WTC11 (cell line): ENCODE results near the gene SPART. TPM values are rescaled to one million over a fixed set of nuclear protein-coding genes. Genes with fewer than 3 reads are reported as not detected.

Experiments
- ATAC-seq: fragments of 200-7000 bp; cut with Tn5 transposase; 2 replicates; pipeline ENCODE4 v1.10.0; 2021; ENCODE audit warnings: mild to moderate bottlenecking, moderate library complexity
- CTCF ChIA-PET: fragments of 300-600 bp; sonication (Branson Sonifier 250); formaldehyde crosslinking; loops from one replicate; lab custom pipeline; 2021; ENCODE audit warnings: antibody characterized with exemption; lab: Charles Lee
- POLR2A ChIA-PET: fragments of 350-600 bp; sonication (Branson Sonifier 250); formaldehyde crosslinking; loops from one replicate; lab custom pipeline; 2021; ENCODE audit warnings: antibody characterized with exemption; lab: Charles Lee
- DNase-seq: peaks from one replicate; pipeline ENCODE4 v3.0.0; 2021; ENCODE audit warnings: low spot score
- H3K27ac Mint-ChIP-seq: 2 replicates; pipeline ENCODE4 v1.8.0; 2021; ENCODE audit warnings: mixed read lengths
- H3K27me3 Mint-ChIP-seq: 2 replicates; pipeline ENCODE4 v1.8.0; 2021; ENCODE audit warnings: low read depth, mild to moderate bottlenecking, moderate library complexity, mixed read lengths
- H3K36me3 Mint-ChIP-seq: 2 replicates; pipeline ENCODE4 v1.8.0; 2021; ENCODE audit warnings: mixed read lengths
- H3K4me1 Mint-ChIP-seq: 2 replicates; pipeline ENCODE4 v1.8.0; 2022; ENCODE audit warnings: mixed read lengths
- H3K4me3 Mint-ChIP-seq: 2 replicates; pipeline ENCODE4 v1.8.0; 2021; ENCODE audit warnings: mild to moderate bottlenecking, moderate library complexity, mixed read lengths
- H3K9me3 Mint-ChIP-seq: 2 replicates; pipeline ENCODE4 v1.8.0; 2021; ENCODE audit warnings: mixed read lengths
- ELF4 ChIP-seq: sonication (generic); formaldehyde crosslinking; IDR thresholded peaks from 2 replicates; pipeline ENCODE4 v1.8.1; 2022; ENCODE audit warnings: low read depth, mild to moderate bottlenecking, moderate library complexity, missing genetic modification reagents
- EMX1 ChIP-seq: fragments of 250-450 bp; sonication (Bioruptor Pico); IDR thresholded peaks from 2 replicates; pipeline ENCODE4 v1.8.0; 2021; ENCODE audit warnings: mild to moderate bottlenecking
- FOXK1 ChIP-seq: sonication (generic); formaldehyde crosslinking; IDR thresholded peaks from 2 replicates; pipeline ENCODE4 v1.8.0; 2022; ENCODE audit warnings: mild to moderate bottlenecking, moderate library complexity, missing genetic modification reagents
- GRHL2 ChIP-seq: fragments of 250-450 bp; sonication (Bioruptor Pico); IDR thresholded peaks from 2 replicates; pipeline ENCODE4 v1.8.0; 2022; ENCODE audit warnings: mild to moderate bottlenecking, moderate library complexity; ENCODE audit not compliant: insufficient replicate concordance, severe bottlenecking
- MXD4 ChIP-seq: fragments of 250-450 bp; sonication (Bioruptor Pico); IDR thresholded peaks from 2 replicates; pipeline ENCODE4 v1.8.0; 2021; ENCODE audit warnings: mild to moderate bottlenecking, moderate library complexity, borderline replicate concordance
- SMAD4 ChIP-seq: sonication (generic); formaldehyde crosslinking; IDR thresholded peaks from 2 replicates; pipeline ENCODE4 v1.8.0; 2022; ENCODE audit warnings: mild to moderate bottlenecking, missing genetic modification reagents
- ZNF219 ChIP-seq: sonication (generic); formaldehyde crosslinking; IDR thresholded peaks from 2 replicates; pipeline ENCODE4 v1.8.0; 2023; ENCODE audit warnings: missing genetic modification reagents, mild to moderate bottlenecking, borderline replicate concordance
- ZNF671 ChIP-seq: fragments of 250-450 bp; sonication (Bioruptor Pico); IDR thresholded peaks from 2 replicates; pipeline ENCODE4 v1.8.0; 2021; ENCODE audit warnings: mild to moderate bottlenecking
- total RNA-seq: library from RNA; stranded (reverse); gene quantifications from 3 replicates; pipeline ENCODE4 v1.2.3, GENCODE V29; 2021
- TF ChIP-seq, protein P1 (sequence below): fragments of 250-450 bp; sonication (Bioruptor Pico); IDR thresholded peaks from 2 replicates; pipeline ENCODE4 v1.9.0; 2021; ENCODE audit warnings: moderate library complexity, mild to moderate bottlenecking, inconsistent platforms, borderline replicate concordance
- TF ChIP-seq, protein P2 (sequence below): sonication (generic); formaldehyde crosslinking; IDR thresholded peaks from 2 replicates; pipeline ENCODE4 v1.8.0; 2022; ENCODE audit warnings: mild to moderate bottlenecking, missing genetic modification reagents
- TF ChIP-seq, protein P3 (sequence below): sonication (generic); formaldehyde crosslinking; IDR thresholded peaks from 2 replicates; pipeline ENCODE4 v1.8.1; 2022; ENCODE audit warnings: low read depth, mild to moderate bottlenecking, moderate library complexity, missing genetic modification reagents, borderline replicate concordance
- TF ChIP-seq, protein P4 (sequence below): sonication (generic); formaldehyde crosslinking; IDR thresholded peaks from 2 replicates; pipeline ENCODE4 v1.8.1; 2023; ENCODE audit warnings: mild to moderate bottlenecking, missing genetic modification reagents, moderate library complexity
- TF ChIP-seq, protein P5 (sequence below): sonication (generic); formaldehyde crosslinking; IDR thresholded peaks from 2 replicates; pipeline ENCODE4 v1.8.1; 2023; ENCODE audit warnings: mild to moderate bottlenecking, missing genetic modification reagents, borderline replicate concordance
- TF ChIP-seq, protein P6 (sequence below): sonication (generic); formaldehyde crosslinking; IDR thresholded peaks from 2 replicates; pipeline ENCODE4 v1.8.1; 2022; ENCODE audit warnings: low read depth, missing genetic modification reagents, borderline replicate concordance

Gene SPART
- total RNA-seq, 1 experiment from 2014 or later = 95.7 TPM

DNA sequence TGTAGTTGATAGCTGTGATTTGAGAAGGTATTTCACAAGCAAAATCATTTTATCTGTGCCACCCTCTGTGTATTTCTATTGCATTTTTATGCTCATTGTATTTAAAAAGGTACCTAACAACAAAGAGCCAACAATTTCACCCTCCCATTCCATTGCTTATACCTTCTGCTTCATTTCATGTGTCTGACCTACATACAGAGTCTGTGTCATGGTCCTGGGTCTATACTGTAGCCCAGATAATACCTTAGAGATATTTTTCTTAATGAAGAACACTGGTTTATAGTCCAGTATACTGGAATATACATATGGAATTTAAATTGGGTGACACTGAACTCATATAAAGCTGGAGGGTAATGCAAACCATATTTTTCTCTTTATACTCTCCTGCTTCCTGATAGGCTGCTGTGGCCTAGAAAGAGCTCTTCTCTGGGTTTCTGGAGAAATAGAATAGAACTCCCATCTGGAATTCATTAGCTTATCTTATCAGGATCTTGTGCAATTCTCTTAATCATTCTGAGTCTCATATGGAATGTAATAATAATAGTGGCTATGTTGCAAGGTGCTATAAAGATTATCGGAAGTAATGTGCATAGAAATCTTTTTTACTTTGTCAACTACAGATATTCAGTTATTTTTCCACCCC, 31.8 kb upstream of the SPART start (continued):
- no peak for TF ChIP-seq ZNF219
- TF ChIP-seq, protein P1, sequence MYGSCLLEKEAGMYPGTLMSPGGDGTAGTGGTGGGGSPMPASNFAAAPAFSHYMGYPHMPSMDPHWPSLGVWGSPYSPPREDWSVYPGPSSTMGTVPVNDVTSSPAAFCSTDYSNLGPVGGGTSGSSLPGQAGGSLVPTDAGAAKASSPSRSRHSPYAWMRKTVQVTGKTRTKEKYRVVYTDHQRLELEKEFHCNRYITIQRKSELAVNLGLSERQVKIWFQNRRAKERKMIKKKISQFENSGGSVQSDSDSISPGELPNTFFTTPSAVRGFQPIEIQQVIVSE = no peak
- TF ChIP-seq, protein P2, sequence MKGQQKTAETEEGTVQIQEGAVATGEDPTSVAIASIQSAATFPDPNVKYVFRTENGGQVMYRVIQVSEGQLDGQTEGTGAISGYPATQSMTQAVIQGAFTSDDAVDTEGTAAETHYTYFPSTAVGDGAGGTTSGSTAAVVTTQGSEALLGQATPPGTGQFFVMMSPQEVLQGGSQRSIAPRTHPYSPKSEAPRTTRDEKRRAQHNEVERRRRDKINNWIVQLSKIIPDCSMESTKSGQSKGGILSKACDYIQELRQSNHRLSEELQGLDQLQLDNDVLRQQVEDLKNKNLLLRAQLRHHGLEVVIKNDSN (CRISPR knock-in tag) = no peak
- TF ChIP-seq MXD4 = no peak
- TF ChIP-seq, protein P3, sequence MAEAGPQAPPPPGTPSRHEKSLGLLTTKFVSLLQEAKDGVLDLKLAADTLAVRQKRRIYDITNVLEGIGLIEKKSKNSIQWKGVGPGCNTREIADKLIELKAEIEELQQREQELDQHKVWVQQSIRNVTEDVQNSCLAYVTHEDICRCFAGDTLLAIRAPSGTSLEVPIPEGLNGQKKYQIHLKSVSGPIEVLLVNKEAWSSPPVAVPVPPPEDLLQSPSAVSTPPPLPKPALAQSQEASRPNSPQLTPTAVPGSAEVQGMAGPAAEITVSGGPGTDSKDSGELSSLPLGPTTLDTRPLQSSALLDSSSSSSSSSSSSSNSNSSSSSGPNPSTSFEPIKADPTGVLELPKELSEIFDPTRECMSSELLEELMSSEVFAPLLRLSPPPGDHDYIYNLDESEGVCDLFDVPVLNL (CRISPR knock-in tag) = no peak
- TF ChIP-seq EMX1 (CRISPR knock-in tag) = no peak
- TF ChIP-seq, protein P4, sequence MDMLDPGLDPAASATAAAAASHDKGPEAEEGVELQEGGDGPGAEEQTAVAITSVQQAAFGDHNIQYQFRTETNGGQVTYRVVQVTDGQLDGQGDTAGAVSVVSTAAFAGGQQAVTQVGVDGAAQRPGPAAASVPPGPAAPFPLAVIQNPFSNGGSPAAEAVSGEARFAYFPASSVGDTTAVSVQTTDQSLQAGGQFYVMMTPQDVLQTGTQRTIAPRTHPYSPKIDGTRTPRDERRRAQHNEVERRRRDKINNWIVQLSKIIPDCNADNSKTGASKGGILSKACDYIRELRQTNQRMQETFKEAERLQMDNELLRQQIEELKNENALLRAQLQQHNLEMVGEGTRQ (CRISPR knock-in tag) = no peak
- TF ChIP-seq, protein P5, sequence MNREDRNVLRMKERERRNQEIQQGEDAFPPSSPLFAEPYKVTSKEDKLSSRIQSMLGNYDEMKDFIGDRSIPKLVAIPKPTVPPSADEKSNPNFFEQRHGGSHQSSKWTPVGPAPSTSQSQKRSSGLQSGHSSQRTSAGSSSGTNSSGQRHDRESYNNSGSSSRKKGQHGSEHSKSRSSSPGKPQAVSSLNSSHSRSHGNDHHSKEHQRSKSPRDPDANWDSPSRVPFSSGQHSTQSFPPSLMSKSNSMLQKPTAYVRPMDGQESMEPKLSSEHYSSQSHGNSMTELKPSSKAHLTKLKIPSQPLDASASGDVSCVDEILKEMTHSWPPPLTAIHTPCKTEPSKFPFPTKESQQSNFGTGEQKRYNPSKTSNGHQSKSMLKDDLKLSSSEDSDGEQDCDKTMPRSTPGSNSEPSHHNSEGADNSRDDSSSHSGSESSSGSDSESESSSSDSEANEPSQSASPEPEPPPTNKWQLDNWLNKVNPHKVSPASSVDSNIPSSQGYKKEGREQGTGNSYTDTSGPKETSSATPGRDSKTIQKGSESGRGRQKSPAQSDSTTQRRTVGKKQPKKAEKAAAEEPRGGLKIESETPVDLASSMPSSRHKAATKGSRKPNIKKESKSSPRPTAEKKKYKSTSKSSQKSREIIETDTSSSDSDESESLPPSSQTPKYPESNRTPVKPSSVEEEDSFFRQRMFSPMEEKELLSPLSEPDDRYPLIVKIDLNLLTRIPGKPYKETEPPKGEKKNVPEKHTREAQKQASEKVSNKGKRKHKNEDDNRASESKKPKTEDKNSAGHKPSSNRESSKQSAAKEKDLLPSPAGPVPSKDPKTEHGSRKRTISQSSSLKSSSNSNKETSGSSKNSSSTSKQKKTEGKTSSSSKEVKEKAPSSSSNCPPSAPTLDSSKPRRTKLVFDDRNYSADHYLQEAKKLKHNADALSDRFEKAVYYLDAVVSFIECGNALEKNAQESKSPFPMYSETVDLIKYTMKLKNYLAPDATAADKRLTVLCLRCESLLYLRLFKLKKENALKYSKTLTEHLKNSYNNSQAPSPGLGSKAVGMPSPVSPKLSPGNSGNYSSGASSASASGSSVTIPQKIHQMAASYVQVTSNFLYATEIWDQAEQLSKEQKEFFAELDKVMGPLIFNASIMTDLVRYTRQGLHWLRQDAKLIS = no peak
- TF ChIP-seq ZNF671 (CRISPR knock-in tag) = no peak
- TF ChIP-seq, protein P6, sequence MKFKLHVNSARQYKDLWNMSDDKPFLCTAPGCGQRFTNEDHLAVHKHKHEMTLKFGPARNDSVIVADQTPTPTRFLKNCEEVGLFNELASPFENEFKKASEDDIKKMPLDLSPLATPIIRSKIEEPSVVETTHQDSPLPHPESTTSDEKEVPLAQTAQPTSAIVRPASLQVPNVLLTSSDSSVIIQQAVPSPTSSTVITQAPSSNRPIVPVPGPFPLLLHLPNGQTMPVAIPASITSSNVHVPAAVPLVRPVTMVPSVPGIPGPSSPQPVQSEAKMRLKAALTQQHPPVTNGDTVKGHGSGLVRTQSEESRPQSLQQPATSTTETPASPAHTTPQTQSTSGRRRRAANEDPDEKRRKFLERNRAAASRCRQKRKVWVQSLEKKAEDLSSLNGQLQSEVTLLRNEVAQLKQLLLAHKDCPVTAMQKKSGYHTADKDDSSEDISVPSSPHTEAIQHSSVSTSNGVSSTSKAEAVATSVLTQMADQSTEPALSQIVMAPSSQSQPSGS (CRISPR knock-in tag) = no peak

DNA sequence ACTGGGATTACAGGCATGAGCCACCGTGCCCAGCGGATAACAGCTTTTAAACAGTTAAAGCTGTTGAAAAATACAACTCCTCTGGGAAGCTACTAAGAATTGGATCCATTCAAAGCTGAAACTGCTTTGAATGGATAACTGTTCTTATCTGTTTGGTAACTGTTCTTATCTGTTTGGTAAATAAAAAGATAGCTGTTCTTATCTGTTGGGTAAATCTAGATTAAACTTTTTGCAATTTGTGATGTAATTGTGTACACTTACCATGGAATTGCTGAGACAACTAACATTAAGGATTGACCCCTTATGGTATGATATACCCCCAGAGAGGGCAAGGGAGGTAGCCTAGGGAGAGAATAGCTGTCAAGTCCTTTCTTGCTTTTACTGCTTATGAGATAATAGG, 27.9 kb upstream of the SPART start:
- no peak for ATAC-seq
- TF ChIP-seq ELF4 (CRISPR knock-in tag) = no peak
- TF ChIP-seq SMAD4 (CRISPR knock-in tag) = no peak
- no peak for TF ChIP-seq FOXK1 (CRISPR knock-in tag)
- TF ChIP-seq, protein P2 (CRISPR knock-in tag) = no peak
- TF ChIP-seq GRHL2 (CRISPR knock-in tag) = no peak
- no peak for TF ChIP-seq MXD4
- TF ChIP-seq, all 79 proteins: peak for 0

More for the DNA sequence above, 27.9 kb upstream of the SPART start:
- DNase-seq = no peak
- Mint-ChIP-seq H3K27ac (no peak overlapping the region), H3K4me1 (peaks cover 12% of the 10 kb centered on the region), H3K9me3 (peaks cover 13% of the 10 kb centered on the region), H3K36me3 (peaks cover 12% of the 10 kb centered on the region), H3K4me3 (no peak overlapping the region), H3K27me3 (no peaks in the 10 kb centered on the region; the same call in 1 of the 2 replicates)
- ChIA-PET POLR2A (interaction anchor here (0.6 kb wide), 1 partner anchor 18 kb away, joined by 3 read pairs; no protein-coding TSS in a partner anchor), CTCF (no interaction called here)
